GM12891 (cell line): ENCODE data around the gene ZNF202.

ENCODE experiments used
- POLR2A ChIP-seq: IDR thresholded peaks from 2 replicates; pipeline ENCODE4 v1.6.1; 2011; ENCODE audit warnings: low read depth, low read length, control low read depth
- TAF1 ChIP-seq: IDR thresholded peaks from 2 replicates; pipeline ENCODE4 v1.6.1; 2011; ENCODE audit warnings: low read depth, low read length, control low read depth

- TF ChIP-seq TAF1 (no peak), POLR2A (no peak)
Observed at GRCh38 chr11:123736769-123737168, 4.7 kb downstream of the ZNF202 start.
